Measurements from ENCODE around the gene GSTT2B.
"Not testable (repeated sequence)": the region's sequence is repeated elsewhere in the genome, so short reads cannot be mapped to it uniquely, and the experiment has no call there.

GRCh38 chr22:23974836-23975352, 13.9 kb upstream of the GSTT2B start:
- not testable (repeated sequence) for TF ChIP-seq POLR2A (IDR thresholded peaks at IDR 0.05)
- TF ChIP-seq, protein P1, sequence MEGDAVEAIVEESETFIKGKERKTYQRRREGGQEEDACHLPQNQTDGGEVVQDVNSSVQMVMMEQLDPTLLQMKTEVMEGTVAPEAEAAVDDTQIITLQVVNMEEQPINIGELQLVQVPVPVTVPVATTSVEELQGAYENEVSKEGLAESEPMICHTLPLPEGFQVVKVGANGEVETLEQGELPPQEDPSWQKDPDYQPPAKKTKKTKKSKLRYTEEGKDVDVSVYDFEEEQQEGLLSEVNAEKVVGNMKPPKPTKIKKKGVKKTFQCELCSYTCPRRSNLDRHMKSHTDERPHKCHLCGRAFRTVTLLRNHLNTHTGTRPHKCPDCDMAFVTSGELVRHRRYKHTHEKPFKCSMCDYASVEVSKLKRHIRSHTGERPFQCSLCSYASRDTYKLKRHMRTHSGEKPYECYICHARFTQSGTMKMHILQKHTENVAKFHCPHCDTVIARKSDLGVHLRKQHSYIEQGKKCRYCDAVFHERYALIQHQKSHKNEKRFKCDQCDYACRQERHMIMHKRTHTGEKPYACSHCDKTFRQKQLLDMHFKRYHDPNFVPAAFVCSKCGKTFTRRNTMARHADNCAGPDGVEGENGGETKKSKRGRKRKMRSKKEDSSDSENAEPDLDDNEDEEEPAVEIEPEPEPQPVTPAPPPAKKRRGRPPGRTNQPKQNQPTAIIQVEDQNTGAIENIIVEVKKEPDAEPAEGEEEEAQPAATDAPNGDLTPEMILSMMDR (IDR thresholded peaks at IDR 0.05): not testable (repeated sequence)
